Measurements from ENCODE around the gene VPS9D1.

- TF ChIP-seq CTCF (IDR thresholded peaks at IDR 0.05 in 2 of 3, conservative IDR thresholded peaks at IDR 0.05 in 1 of 3; ENCODE audit: control insufficient read depth in 2 of 3, extremely low read depth in 1 of 3, insufficient read depth in 1 of 3, low read depth in 3 of 3, low read length in 3 of 3) (no peak), BACH1 (IDR thresholded peaks at IDR 0.05; ENCODE audit: borderline replicate concordance) (no peak)
These were observed 12.2 kb downstream of the VPS9D1 start for GRCh38 chr16:89708481-89708931.

Data from GM12878 (cell line).